K562 (cell line): ENCODE measurements around the gene FBLIM1. TPM values are rescaled to one million over a fixed set of nuclear protein-coding genes. Genes with fewer than 3 reads are reported as not detected.
A peak's percentile ranks its signal among the peaks of the same experiment; 100 is the strongest.

Experiments used
- ATAC-seq: fragments of 200-7000 bp; cut with Tn5 transposase; 3 replicates; pipeline ENCODE4 v1.9.1; 2020; ENCODE audit warnings: moderate library complexity
- BruUV-seq: library from RNA; stranded (reverse); fragments of 400-500 nt; replicated peaks from 2 replicates; lab custom pipeline; 2021; lab: Mats Ljungman, UMichigan
- CTCF ChIA-PET: fragments of 300-600 bp; formaldehyde crosslinking; extraction: SDS; loops from one replicate; lab custom pipeline; 2021; ENCODE audit warnings: low intra/inter-chr PET ratio; lab: Yijun Ruan, JAX
- POLR2A ChIA-PET: fragments of 300-600, 350-650 bp; sonication (Branson Sonifier 250); formaldehyde crosslinking; extraction: SDS; loops from one replicate; lab custom pipeline; 2021; ENCODE audit warnings: antibody characterized with exemption, inconsistent platforms; lab: Yijun Ruan, JAX
- DNase-seq, 4 experiments: peaks; one replicate each; pipeline versions ENCODE4 v3.0.0 to v3.0.0-alpha.2; 2011 to 2018; ENCODE audit warnings: low spot score in 3 of 4, mixed read lengths in 3 of 4; ENCODE audit errors: extremely low read depth in 1 of 4
- FAIRE-seq: peaks from 2 replicates; lab custom pipeline; 2011; peaks lifted over from hg19 to GRCh38; lab: Jason Lieb, UNC
- H2AFZ ChIP-seq: 2 replicates; pipeline ENCODE4 v1.6.0; 2011; ENCODE audit warnings: low read depth, low read length, control low read depth, inconsistent platforms
- H3K27ac ChIP-seq: fragments of 200-600 bp; 3 replicates; pipeline ENCODE4 v1.8.0; 2011; ENCODE audit warnings: low read depth, mild to moderate bottlenecking, control low read depth, inconsistent platforms, low read length, moderate library complexity, mixed read lengths; ENCODE audit errors: extremely low read depth
- H3K27me3 ChIP-seq, 2 experiments: fragments of 300-600 bp in 1 of 2; 2 replicates in 1 of 2; 3 replicates in 1 of 2; pipeline versions ENCODE4 v1.6.0 to v1.8.0; 2011; ENCODE audit warnings: inconsistent platforms in 2 of 2, low read length in 2 of 2, mild to moderate bottlenecking in 1 of 2, mixed read lengths in 1 of 2, moderate library complexity in 1 of 2; ENCODE audit not compliant: control insufficient read depth in 2 of 2, insufficient read depth in 2 of 2
- H3K36me3 ChIP-seq: fragments of 300-600 bp; 3 replicates; pipeline ENCODE4 v1.8.0; 2011; ENCODE audit warnings: mild to moderate bottlenecking, low read length, inconsistent platforms; ENCODE audit not compliant: control insufficient read depth, insufficient read depth
- H3K4me1 ChIP-seq, 2 experiments: fragments of 200-600 bp in 1 of 2; replicated peaks in 1 of 2; 2 replicates in 1 of 2; 3 replicates in 1 of 2; pipeline versions ENCODE4 v1.5.1 to v1.8.0; 2011; ENCODE audit warnings: inconsistent platforms in 2 of 2, low read length in 2 of 2, mild to moderate bottlenecking in 1 of 2, mixed read lengths in 1 of 2, moderate library complexity in 1 of 2; ENCODE audit not compliant: control insufficient read depth in 2 of 2, insufficient read depth in 2 of 2
- H3K4me2 ChIP-seq: 2 replicates; pipeline ENCODE4 v1.6.1; 2011; ENCODE audit warnings: low read length, control low read depth, inconsistent platforms, mixed read lengths; ENCODE audit not compliant: insufficient read depth
- H3K4me3 ChIP-seq: fragments of 200-600 bp; sonication (generic), shearing (Covaris generic); 2 replicates; pipeline ENCODE4 v1.5.1; 2016; ENCODE audit warnings: control low read depth, inconsistent platforms
- H3K79me2 ChIP-seq: fragments of 200-600 bp; 3 replicates; pipeline ENCODE4 v1.8.0; 2011; ENCODE audit warnings: low read length, inconsistent platforms; ENCODE audit not compliant: control insufficient read depth, insufficient read depth
- H3K9ac ChIP-seq, 2 experiments: 2 replicates each; pipeline versions ENCODE4 v1.6.0 to v1.6.1; 2011; ENCODE audit warnings: low read depth in 2 of 2, low read length in 2 of 2, control low read depth in 1 of 2, inconsistent platforms in 1 of 2, mild to moderate bottlenecking in 1 of 2, mixed read lengths in 1 of 2; ENCODE audit not compliant: insufficient read depth in 1 of 2
- H3K9me1 ChIP-seq: one replicate; pipeline ENCODE4 v1.6.0; 2011; ENCODE audit warnings: inconsistent platforms, mild to moderate bottlenecking, low read length, moderate library complexity; ENCODE audit not compliant: control insufficient read depth, insufficient read depth
- H3K9me3 ChIP-seq: replicated peaks from 2 replicates; pipeline ENCODE4 v1.5.1; 2011; ENCODE audit warnings: low read depth, low read length, inconsistent platforms; ENCODE audit not compliant: control insufficient read depth, insufficient read depth
- H4K20me1 ChIP-seq: replicated peaks from 2 replicates; pipeline ENCODE4 v1.6.1; 2011; ENCODE audit warnings: low read length, inconsistent platforms, mixed read lengths; ENCODE audit not compliant: control insufficient read depth, insufficient read depth
- DNMT1 ChIP-seq: fragments of 450-650 bp; IDR thresholded peaks from 2 replicates; pipeline ENCODE4 v1.6.1; 2016; ENCODE audit warnings: antibody characterized with exemption, mild to moderate bottlenecking
- WGBS: fragments of 100-300 bp; shearing (Covaris generic); methylation state at CpG from one replicate; pipeline ENCODE4 v1.1.6; 2016; ENCODE audit warnings: low coverage, mixed read lengths; ENCODE audit not compliant: insufficient coverage; ENCODE audit errors: missing lambda C conversion rate; 5-methylcytosine and 5-hydroxymethylcytosine counted together
- in situ Hi-C: fragments of 300-500 bp; cut with MboI; formaldehyde crosslinking; loops from 4 replicates; pipeline ENCODE4 v1.15.0; 2018; ENCODE audit warnings: inconsistent platforms, mixed read lengths
- intact Hi-C: fragments of 100-400 bp; cut with micrococcal nuclease; formaldehyde crosslinking; loops from 2 replicates; pipeline ENCODE4 v1.14.2; 2022
- polyA plus RNA-seq, 8 experiments: library from polyadenylated mRNA; depleted of rRNA in 4 of 8; stranded (reverse) in 5 of 8; unstranded in 3 of 8; fragments of >200 nt; fragmentation: Nextera tagmentation in 2 of 8; fragmentation: Illumina TruSeq in 1 of 8; extraction: Ambion mirVana in 2 of 8; extraction: Trizol in 1 of 8; gene quantifications; 2 replicates each; pipeline versions ENCODE4 v1.2.1 to v1.2.3, GENCODE V29; 2011 to 2014; ENCODE audit warnings: inconsistent platforms in 1 of 8, missing spikeins in 1 of 8
- total RNA-seq, 7 experiments: library from RNA; depleted of rRNA in 6 of 7; stranded (reverse); fragments of >200 nt in 6 of 7; fragmentation: Illumina TruSeq in 2 of 7; extraction: Trizol in 2 of 7; gene quantifications; 2 replicates each; pipeline versions ENCODE4 v1.2.1 to v1.2.3, GENCODE V29; 2011 to 2021; ENCODE audit warnings: low replicate concordance in 1 of 7
- TF ChIP-seq, protein P1 (sequence below): sonication (generic); formaldehyde crosslinking; IDR thresholded peaks from 2 replicates; pipeline ENCODE4 v1.9.0; 2022; ENCODE audit warnings: mild to moderate bottlenecking, missing genetic modification reagents
- TF ChIP-seq, protein P2 (sequence below): fragments of 450-650 bp; formaldehyde crosslinking; IDR thresholded peaks from 2 replicates; pipeline ENCODE4 v1.4.0; 2020; ENCODE audit warnings: mild to moderate bottlenecking, mixed read lengths

FBLIM1 gene
- total and polyA plus RNA-seq, 9 of the 15 experiments (the other 6 are each of a cell fraction or from before 2014, with no cell fraction given) = 0.14 to 0.24 TPM; not detected in 7

DNA sequence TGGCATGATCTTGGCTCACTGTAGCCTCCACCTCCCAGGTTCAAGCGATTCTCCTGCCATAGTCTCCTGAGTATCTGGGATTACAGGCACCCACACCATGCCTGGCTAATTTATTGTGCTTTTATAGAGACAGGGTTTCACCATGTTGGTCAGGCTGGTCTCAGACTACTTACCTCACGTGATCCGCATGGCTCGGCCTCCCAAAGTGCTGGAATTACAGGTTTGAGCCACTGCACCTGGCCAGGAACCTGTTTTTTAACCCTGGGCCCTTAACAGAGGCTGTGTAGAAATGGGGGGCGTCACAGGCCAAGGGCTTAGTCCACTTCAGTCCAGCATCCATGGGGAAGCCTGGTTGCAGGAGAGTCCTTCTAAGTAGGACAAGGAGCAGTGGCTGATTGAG is 9.3 kb downstream of the FBLIM1 start:
- 9% methylated on average over 5 of the region's 5 CpGs for WGBS
- ChIA-PET CTCF (no interaction called here), POLR2A (interaction anchor here (1.0 kb wide), 1 partner anchor 10 kb away, joined by 4 read pairs; no protein-coding TSS in a partner anchor)
- in situ Hi-C loops = no loop called here
- no peak for ATAC-seq
- no peaks in the 10 kb centered on the region for H3K9me1 ChIP-seq
- FAIRE-seq = no peak
- peaks cover 0 to 19% of the 10 kb centered on the region in 2 experiments; a peak in 3 of 5 replicates for H3K4me1 ChIP-seq
- H3K79me2 ChIP-seq = no peaks in the 10 kb centered on the region
- H3K27ac ChIP-seq = no peak overlapping the region
- DNase-seq = no peak
- intact Hi-C loops = no loop called here
- H3K27me3 ChIP-seq = peaks cover 27 to 71% of the 10 kb centered on the region in 2 experiments
- no peaks in the 10 kb centered on the region for H3K36me3 ChIP-seq
- no TSS peak for BruUV-seq
- H3K9me3 ChIP-seq = no peaks in the 10 kb centered on the region; the same call in 1 of the 2 replicates
- H3K9ac ChIP-seq = 0 out of 4 replicates have a peak overlapping the region, but pooled peaks of 1 of the 2 experiments have one; percentile 43
- no peak overlapping the region for H2AFZ ChIP-seq
- no peak overlapping the region for H3K4me2 ChIP-seq
- H3K4me3 ChIP-seq = no peak overlapping the region
- TF ChIP-seq DNMT1 = no peak
- TF ChIP-seq, protein P1, sequence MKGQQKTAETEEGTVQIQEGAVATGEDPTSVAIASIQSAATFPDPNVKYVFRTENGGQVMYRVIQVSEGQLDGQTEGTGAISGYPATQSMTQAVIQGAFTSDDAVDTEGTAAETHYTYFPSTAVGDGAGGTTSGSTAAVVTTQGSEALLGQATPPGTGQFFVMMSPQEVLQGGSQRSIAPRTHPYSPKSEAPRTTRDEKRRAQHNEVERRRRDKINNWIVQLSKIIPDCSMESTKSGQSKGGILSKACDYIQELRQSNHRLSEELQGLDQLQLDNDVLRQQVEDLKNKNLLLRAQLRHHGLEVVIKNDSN (CRISPR knock-in tag) = peak; percentile 37
- TF ChIP-seq, protein P2, sequence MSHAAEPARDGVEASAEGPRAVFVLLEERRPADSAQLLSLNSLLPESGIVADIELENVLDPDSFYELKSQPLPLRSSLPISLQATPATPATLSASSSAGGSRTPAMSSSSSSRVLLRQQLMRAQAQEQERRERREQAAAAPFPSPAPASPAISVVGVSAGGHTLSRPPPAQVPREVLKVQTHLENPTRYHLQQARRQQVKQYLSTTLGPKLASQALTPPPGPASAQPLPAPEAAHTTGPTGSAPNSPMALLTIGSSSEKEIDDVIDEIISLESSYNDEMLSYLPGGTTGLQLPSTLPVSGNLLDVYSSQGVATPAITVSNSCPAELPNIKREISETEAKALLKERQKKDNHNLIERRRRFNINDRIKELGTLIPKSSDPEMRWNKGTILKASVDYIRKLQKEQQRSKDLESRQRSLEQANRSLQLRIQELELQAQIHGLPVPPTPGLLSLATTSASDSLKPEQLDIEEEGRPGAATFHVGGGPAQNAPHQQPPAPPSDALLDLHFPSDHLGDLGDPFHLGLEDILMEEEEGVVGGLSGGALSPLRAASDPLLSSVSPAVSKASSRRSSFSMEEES (CRISPR knock-in tag) = 0 out of 2 replicates have a peak, but pooled peaks have one; percentile 8
- TF ChIP-seq, all 486 proteins: peak for 2
- 0 out of 2 replicates have a peak, but pooled peaks cover 3% of the 10 kb centered on the region for H4K20me1 ChIP-seq
